ENCODE measurements around the gene TOMM20. TPM values are rescaled to one million over a fixed set of nuclear protein-coding genes. Genes with fewer than 3 reads are reported as not detected.

The TOMM20 gene
- total RNA-seq, 1 donor from 2014 or later = 212 TPM

DNA sequence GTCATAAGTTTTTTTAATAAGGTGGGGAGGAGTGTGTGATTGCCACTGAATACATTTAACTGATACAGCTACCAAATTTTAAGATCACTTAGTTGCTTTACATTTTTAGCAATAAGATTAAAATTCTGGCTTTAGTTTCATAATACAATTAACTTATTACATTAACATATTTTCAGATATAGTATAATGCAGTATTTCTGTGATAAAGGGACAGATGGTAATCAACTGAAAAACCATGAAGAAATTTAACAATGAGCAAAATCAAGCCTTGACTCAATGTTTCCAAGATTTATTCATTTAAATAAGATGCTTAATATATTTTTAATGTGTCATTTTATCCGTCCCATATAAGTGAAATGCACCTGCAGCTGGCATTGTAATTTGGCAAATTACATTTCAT, 4.0 kb downstream of the TOMM20 start:
- Histone ChIP-seq H3K27me3 (no peaks in the 10 kb centered on the region), H3F3A (ENCODE audit: low read depth) (peaks cover 14% of the 10 kb centered on the region), H3K36me3 (peaks cover 9% of the 10 kb centered on the region), H2AFZ (replicated peaks) (no peak overlapping the region), H3K4me1 (peaks cover 14% of the 10 kb centered on the region), H3K4me2 (no peak overlapping the region), H3K79me2 (ENCODE audit: low read depth) (peaks cover 90% of the 10 kb centered on the region), H3K4me3 (no peak overlapping the region), H4K20me1 (ENCODE audit: low read depth) (peaks cover 86% of the 10 kb centered on the region), H3K9ac (no peak overlapping the region), H3K27ac (no peak overlapping the region), H3K9me3 (ENCODE audit: low read depth) (no peaks in the 10 kb centered on the region)
- Mint-ChIP-seq H3K4me3 (no peak overlapping the region), H3K27me3 (ENCODE audit: insufficient read depth, low read depth) (peaks cover 2% of the 10 kb centered on the region), H3K4me1 (peaks cover 21% of the 10 kb centered on the region), H3K9me3 (no peaks in the 10 kb centered on the region), H3K36me3 (peaks cover 15% of the 10 kb centered on the region), H3K27ac (no peak overlapping the region)
- TF ChIP-seq EZH2 (IDR thresholded peaks at IDR 0.05) (no peak), EZH2phosphoT487 (IDR thresholded peaks at IDR 0.05) (no peak), CTCF (IDR thresholded peaks at IDR 0.05) (no peak)
- DNase-seq (ENCODE audit: low spot score) = no peak

DNA sequence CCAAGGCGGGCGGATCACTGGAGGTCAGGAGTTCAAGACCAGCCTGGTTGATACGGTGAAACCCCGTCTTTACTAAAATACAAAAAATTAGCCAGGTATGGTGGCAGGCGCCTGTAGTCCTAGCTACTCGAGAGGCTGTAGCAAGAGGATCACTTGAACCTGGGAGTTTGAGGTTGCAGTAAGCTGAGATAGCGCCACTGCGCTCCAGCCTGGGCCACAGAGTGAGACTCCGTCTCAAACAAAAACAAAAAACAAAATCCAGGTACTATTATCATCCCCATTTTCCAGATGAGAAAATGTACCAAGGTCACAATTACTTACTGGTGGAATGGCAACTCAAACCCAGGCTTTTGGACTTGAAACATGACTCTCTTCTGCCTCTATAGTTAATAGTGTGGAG, 4.5 kb downstream of the TOMM20 start:
- no peak overlapping the region for H3K4me3 Mint-ChIP-seq

GRCh38 chr1:235122348-235122747, 6.3 kb downstream of the TOMM20 start:
- TF ChIP-seq EZH2 (IDR thresholded peaks at IDR 0.05) = no peak
- TF ChIP-seq EZH2phosphoT487 (IDR thresholded peaks at IDR 0.05) = no peak
- no peak for TF ChIP-seq CTCF (IDR thresholded peaks at IDR 0.05)
- H3K27me3 Mint-ChIP-seq (ENCODE audit: insufficient read depth, low read depth) = no peaks in the 10 kb centered on the region
- H3K79me2 ChIP-seq (ENCODE audit: low read depth) = peaks cover 100% of the 10 kb centered on the region
- H3F3A ChIP-seq (ENCODE audit: low read depth) = peaks cover 4% of the 10 kb centered on the region
- H3K36me3 Mint-ChIP-seq = peaks cover 20% of the 10 kb centered on the region
- no peak overlapping the region for H3K4me2 ChIP-seq
- H3K4me1 ChIP-seq = peaks cover 11% of the 10 kb centered on the region
- peaks cover 22% of the 10 kb centered on the region for H3K36me3 ChIP-seq
- no peaks in the 10 kb centered on the region for H3K27me3 ChIP-seq
- DNase-seq (ENCODE audit: low spot score) = no peak
- no peak overlapping the region for H3K4me3 ChIP-seq
- H3K4me1 Mint-ChIP-seq = peaks cover 12% of the 10 kb centered on the region
- no peaks in the 10 kb centered on the region for H3K9me3 ChIP-seq (ENCODE audit: low read depth)
- no peak overlapping the region for H3K9ac ChIP-seq
- peak overlapping the region; percentile 26 for H3K27ac ChIP-seq
- H4K20me1 ChIP-seq (ENCODE audit: low read depth) = peaks cover 83% of the 10 kb centered on the region
- no peak overlapping the region for H3K27ac Mint-ChIP-seq
- H3K4me3 Mint-ChIP-seq = no peak overlapping the region
- no peak overlapping the region for H2AFZ ChIP-seq (replicated peaks)
- no peaks in the 10 kb centered on the region for H3K9me3 Mint-ChIP-seq

More for the DNA sequence above, 4.5 kb downstream of the TOMM20 start:
- TF ChIP-seq EZH2 (IDR thresholded peaks at IDR 0.05) (no peak), EZH2phosphoT487 (IDR thresholded peaks at IDR 0.05) (no peak), CTCF (IDR thresholded peaks at IDR 0.05) (no peak)
- Histone ChIP-seq H3F3A (ENCODE audit: low read depth) (peaks cover 10% of the 10 kb centered on the region), H2AFZ (replicated peaks) (no peak overlapping the region), H3K36me3 (peaks cover 15% of the 10 kb centered on the region), H3K9ac (no peak overlapping the region), H3K79me2 (ENCODE audit: low read depth) (peaks cover 96% of the 10 kb centered on the region), H3K27me3 (no peaks in the 10 kb centered on the region), H3K4me1 (peaks cover 14% of the 10 kb centered on the region), H4K20me1 (ENCODE audit: low read depth) (peaks cover 91% of the 10 kb centered on the region), H3K9me3 (ENCODE audit: low read depth) (no peaks in the 10 kb centered on the region), H3K4me2 (no peak overlapping the region), H3K4me3 (no peak overlapping the region), H3K27ac (no peak overlapping the region)
- H3K4me1 Mint-ChIP-seq = peaks cover 20% of the 10 kb centered on the region
- H3K27ac Mint-ChIP-seq = no peak overlapping the region
- H3K36me3 Mint-ChIP-seq = peaks cover 15% of the 10 kb centered on the region
- no peaks in the 10 kb centered on the region for H3K9me3 Mint-ChIP-seq
- DNase-seq (ENCODE audit: low spot score) = no peak
- peaks cover 2% of the 10 kb centered on the region for H3K27me3 Mint-ChIP-seq (ENCODE audit: insufficient read depth, low read depth)

All from neural progenitor cell (in vitro differentiated cells).